ENCODE data around the gene FBXW9.
"Not testable (repeated sequence)": the region's sequence is repeated elsewhere in the genome, so short reads cannot be mapped to it uniquely, and the experiment has no call there.

FBXW9 gene

GRCh38 chr19:12726988-12727316, 30.5 kb upstream of the FBXW9 start:
- Histone ChIP-seq H3K36me3 (peaks cover 55% of the 10 kb centered on the region), H4K20me1 (peaks cover 34% of the 10 kb centered on the region), H3K9me3 (no peaks in the 10 kb centered on the region), H3K9ac (no peak overlapping the region), H3K4me3 (no peak overlapping the region), H3K4me2 (no peak overlapping the region), H3K27ac (no peak overlapping the region), H3K4me1 (peaks cover 33% of the 10 kb centered on the region), H3K27me3 (no peaks in the 10 kb centered on the region)
- TF ChIP-seq Cebpa-rat (IDR thresholded peaks at IDR 0.05) = no peak

- peaks cover 34% of the 10 kb centered on the region for H4K20me1 ChIP-seq
- not testable (repeated sequence) for H3K27ac ChIP-seq, H3K4me3 ChIP-seq, H3K9ac ChIP-seq, H3K27me3 ChIP-seq, H3K4me2 ChIP-seq, H3K9me3 ChIP-seq
- H3K36me3 ChIP-seq = peaks cover 41% of the 10 kb centered on the region
- H3K4me1 ChIP-seq = peaks cover 21% of the 10 kb centered on the region
These were observed 29.2 kb upstream of the FBXW9 start for GRCh38 chr19:12725612-12726011.

- Histone ChIP-seq H3K36me3 (peaks cover 39% of the 10 kb centered on the region), H3K27me3 (no peaks in the 10 kb centered on the region), H3K9me3 (no peaks in the 10 kb centered on the region), H3K4me3 (peak within 1 kb of the TSS; percentile 82), H3K4me2 (peak within 1 kb of the TSS; percentile 94), H3K9ac (peak within 1 kb of the TSS; percentile 98), H3K4me1 (peaks cover 26% of the 10 kb centered on the region), H3K27ac (peak within 1 kb of the TSS; percentile 99), H4K20me1 (peaks cover 34% of the 10 kb centered on the region)
- TF ChIP-seq Cebpa-rat (IDR thresholded peaks at IDR 0.05) = no peak
These were observed 27.4 kb upstream of the FBXW9 start, which contains the start of gene TNPO2 for GRCh38 chr19:12723641-12724426. Gene TNPO2 (minus strand): TSS chr19:12723932. CDS start chr19:12720977, 2,955 bp downstream.

GRCh38 chr19:12723381-12723640, 26.9 kb upstream of the FBXW9 start:
- Histone ChIP-seq H3K9ac (peak overlapping the region; percentile 98), H3K27ac (peak overlapping the region; percentile 99), H3K9me3 (no peaks in the 10 kb centered on the region), H3K4me1 (peaks cover 30% of the 10 kb centered on the region), H4K20me1 (peaks cover 36% of the 10 kb centered on the region), H3K4me3 (peak overlapping the region; percentile 82), H3K4me2 (peak overlapping the region; percentile 94), H3K27me3 (no peaks in the 10 kb centered on the region), H3K36me3 (peaks cover 39% of the 10 kb centered on the region)
- TF ChIP-seq Cebpa-rat (IDR thresholded peaks at IDR 0.05) = no peak

- Histone ChIP-seq H3K36me3 (peaks cover 39% of the 10 kb centered on the region), H3K9me3 (no peaks in the 10 kb centered on the region), H4K20me1 (peaks cover 41% of the 10 kb centered on the region), H3K4me3 (peak overlapping the region; percentile 82), H3K9ac (peak overlapping the region; percentile 98), H3K4me1 (peaks cover 36% of the 10 kb centered on the region), H3K4me2 (peak overlapping the region; percentile 94), H3K27ac (peak overlapping the region; percentile 99), H3K27me3 (no peaks in the 10 kb centered on the region)
- peak; percentile 9; the same call in 1 of the 2 replicates for TF ChIP-seq Cebpa-rat (IDR thresholded peaks at IDR 0.05)
These were observed 26.3 kb upstream of the FBXW9 start for GRCh38 chr19:12722566-12723380.

- H3K4me3 ChIP-seq = peak overlapping the region; percentile 82
- no peak for TF ChIP-seq Cebpa-rat (IDR thresholded peaks at IDR 0.05)
- no peaks in the 10 kb centered on the region for H3K27me3 ChIP-seq
- H3K4me1 ChIP-seq = peaks cover 42% of the 10 kb centered on the region
- peaks cover 50% of the 10 kb centered on the region for H4K20me1 ChIP-seq
- no peaks in the 10 kb centered on the region for H3K9me3 ChIP-seq
- H3K27ac ChIP-seq = peak overlapping the region; percentile 99
- peak overlapping the region; percentile 98 for H3K9ac ChIP-seq
- peak overlapping the region; percentile 88 for H3K4me2 ChIP-seq
- H3K36me3 ChIP-seq = peaks cover 39% of the 10 kb centered on the region
These were observed 25.5 kb upstream of the FBXW9 start for GRCh38 chr19:12721656-12722565.

- TF ChIP-seq Cebpa-rat (IDR thresholded peaks at IDR 0.05) = no peak
These were observed 24.6 kb upstream of the FBXW9 start for GRCh38 chr19:12720851-12721655.

GRCh38 chr19:12720296-12720695, 23.9 kb upstream of the FBXW9 start:
- Histone ChIP-seq H4K20me1 (peaks cover 66% of the 10 kb centered on the region), H3K36me3 (peaks cover 51% of the 10 kb centered on the region), H3K27me3 (no peaks in the 10 kb centered on the region), H3K4me3 (peak overlapping the region; percentile 82), H3K4me2 (peak overlapping the region; percentile 88), H3K4me1 (peaks cover 42% of the 10 kb centered on the region), H3K9me3 (no peaks in the 10 kb centered on the region), H3K27ac (peak overlapping the region; percentile 99), H3K9ac (peak overlapping the region; percentile 98)
- TF ChIP-seq Cebpa-rat (IDR thresholded peaks at IDR 0.05) = no peak

More at GRCh38 chr19:12720851-12721655, 24.6 kb upstream of the FBXW9 start:
- Histone ChIP-seq H3K36me3 (peaks cover 43% of the 10 kb centered on the region), H3K4me2 (peak overlapping the region; percentile 88), H3K9ac (peak overlapping the region; percentile 98), H3K4me3 (peak overlapping the region; percentile 82), H3K4me1 (peaks cover 42% of the 10 kb centered on the region), H3K27me3 (no peaks in the 10 kb centered on the region), H4K20me1 (peaks cover 58% of the 10 kb centered on the region), H3K9me3 (no peaks in the 10 kb centered on the region), H3K27ac (peak overlapping the region; percentile 99)

GRCh38 chr19:12715929-12716328, 19.5 kb upstream of the FBXW9 start:
- Histone ChIP-seq H3K27me3 (no peaks in the 10 kb centered on the region), H3K9me3 (no peaks in the 10 kb centered on the region), H3K4me2 (no peak overlapping the region), H3K36me3 (peaks cover 91% of the 10 kb centered on the region), H4K20me1 (peaks cover 96% of the 10 kb centered on the region), H3K9ac (no peak overlapping the region), H3K4me3 (no peak overlapping the region), H3K27ac (no peak overlapping the region), H3K4me1 (peaks cover 35% of the 10 kb centered on the region)
- TF ChIP-seq Cebpa-rat (IDR thresholded peaks at IDR 0.05) = no peak
